Activated naive CD4-positive, alpha-beta T cell treated with anti-CD3 and anti-CD28 coated beads, Interleukin-2, amount 50 U/mL, for 72 hours (primary cell): Measurements from ENCODE around the gene TRMT44. TPM values are rescaled to one million over a fixed set of nuclear protein-coding genes. Genes with fewer than 3 reads are reported as not detected.
"Not testable (repeated sequence)": the region's sequence is repeated elsewhere in the genome, so short reads cannot be mapped to it uniquely, and the experiment has no call there.

Experiments used
- ATAC-seq, 2 donors: fragments of 150-1000 bp; cut with Tn5 transposase; 2 replicates each; pipeline ENCODE4 v1.10.0; 2021; ENCODE audit warnings: mild to moderate bottlenecking in 2 of 2, moderate library complexity in 2 of 2
- DNase-seq, 2 donors: peaks; one replicate each; pipeline ENCODE4 v3.0.0; 2021 to 2022; ENCODE audit warnings: low spot score in 2 of 2
- H3K27ac Mint-ChIP-seq, 2 donors: one replicate each; pipeline ENCODE4 v1.8.0; 2022; ENCODE audit warnings: mild to moderate bottlenecking in 2 of 2, mixed read lengths in 2 of 2
- H3K36me3 Mint-ChIP-seq, 2 donors: one replicate each; pipeline ENCODE4 v1.8.0; 2022; ENCODE audit warnings: mixed read lengths in 2 of 2
- H3K9me3 Mint-ChIP-seq, 2 donors: one replicate each; pipeline ENCODE4 v1.8.0; 2022; ENCODE audit warnings: mixed read lengths in 2 of 2
- total RNA-seq, 2 donors: library from RNA; stranded (reverse); gene quantifications; one replicate each; pipeline ENCODE4 v1.2.3, GENCODE V29; 2022

The TRMT44 gene
- total RNA-seq, 2 donors from 2014 or later: 19.9 to 24.8 TPM

- Mint-ChIP-seq H3K36me3 (peaks cover 0 to 5% of the 10 kb centered on the region in 2 donors), H3K27ac (peak overlapping the region in 1 of 2 donors; percentile 31), H3K9me3 (no peaks in the 10 kb centered on the region)
- ATAC-seq: no peak
- no peak for DNase-seq
Observed at GRCh38 chr4:8471211-8471875, 30.8 kb downstream of the TRMT44 start.

- no peaks in the 10 kb centered on the region for H3K9me3 Mint-ChIP-seq
- DNase-seq (no peak), ATAC-seq (no peak)
- H3K36me3 Mint-ChIP-seq: no peaks in the 10 kb centered on the region
- H3K27ac Mint-ChIP-seq: peak overlapping the region; percentile 31 to 56
Observed at GRCh38 chr4:8472158-8472688, 31.6 kb downstream of the TRMT44 start.

DNA sequence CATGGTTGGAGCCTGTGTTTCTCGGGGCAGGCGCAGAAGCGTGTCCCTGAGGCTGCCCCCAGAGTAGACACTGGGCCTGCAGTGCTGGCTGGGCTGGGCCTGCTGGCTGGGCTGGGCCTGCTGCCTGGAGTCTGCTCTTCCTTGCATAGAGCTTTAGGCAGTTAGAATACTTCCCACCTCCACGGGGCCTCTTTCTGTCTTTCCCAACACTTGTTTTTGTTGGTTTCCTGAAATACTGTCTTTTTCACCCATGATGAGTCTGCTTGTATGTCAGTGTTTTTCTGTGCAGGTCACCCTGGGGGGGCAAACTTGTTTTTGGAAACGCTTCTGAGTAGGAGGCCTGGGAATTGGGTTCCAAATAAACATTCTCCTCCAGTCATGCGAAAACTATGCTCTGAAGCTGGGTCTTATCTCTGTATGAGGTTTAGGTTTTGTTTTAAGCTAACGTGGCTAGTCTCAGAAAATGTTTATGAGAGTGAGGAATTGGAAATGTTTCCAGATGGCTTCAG is 32.2 kb downstream of the TRMT44 start:
- ATAC-seq: no peak
- Mint-ChIP-seq H3K9me3 (no peaks in the 10 kb centered on the region), H3K36me3 (no peaks in the 10 kb centered on the region), H3K27ac (no peak overlapping the region)
- DNase-seq: no peak

GRCh38 chr4:8473198-8473919 is 32.8 kb downstream of the TRMT44 start:
- no peaks in the 10 kb centered on the region for H3K9me3 Mint-ChIP-seq
- ATAC-seq: no peak
- H3K36me3 Mint-ChIP-seq: no peaks in the 10 kb centered on the region
- DNase-seq: no peak
- H3K27ac Mint-ChIP-seq: peak overlapping the region in 1 of 2 donors; percentile 29

GRCh38 chr4:8473920-8474590 is 33.5 kb downstream of the TRMT44 start:
- ATAC-seq (no peak), DNase-seq (no peak)
- Mint-ChIP-seq H3K27ac (no peak overlapping the region), H3K9me3 (no peaks in the 10 kb centered on the region), H3K36me3 (no peaks in the 10 kb centered on the region)

- no peaks in the 10 kb centered on the region for H3K9me3 Mint-ChIP-seq
- H3K36me3 Mint-ChIP-seq: no peaks in the 10 kb centered on the region
- no peak overlapping the region for H3K27ac Mint-ChIP-seq
- DNase-seq (no peak), ATAC-seq (no peak)
Observed at GRCh38 chr4:8474856-8475255, 34.3 kb downstream of the TRMT44 start.

- Mint-ChIP-seq H3K27ac (peak overlapping the region in 1 of 2 donors; percentile 55), H3K9me3 (no peaks in the 10 kb centered on the region), H3K36me3 (no peaks in the 10 kb centered on the region)
- DNase-seq (no peak), ATAC-seq (no peak)
Observed at GRCh38 chr4:8475751-8476575, 35.4 kb downstream of the TRMT44 start.

DNA sequence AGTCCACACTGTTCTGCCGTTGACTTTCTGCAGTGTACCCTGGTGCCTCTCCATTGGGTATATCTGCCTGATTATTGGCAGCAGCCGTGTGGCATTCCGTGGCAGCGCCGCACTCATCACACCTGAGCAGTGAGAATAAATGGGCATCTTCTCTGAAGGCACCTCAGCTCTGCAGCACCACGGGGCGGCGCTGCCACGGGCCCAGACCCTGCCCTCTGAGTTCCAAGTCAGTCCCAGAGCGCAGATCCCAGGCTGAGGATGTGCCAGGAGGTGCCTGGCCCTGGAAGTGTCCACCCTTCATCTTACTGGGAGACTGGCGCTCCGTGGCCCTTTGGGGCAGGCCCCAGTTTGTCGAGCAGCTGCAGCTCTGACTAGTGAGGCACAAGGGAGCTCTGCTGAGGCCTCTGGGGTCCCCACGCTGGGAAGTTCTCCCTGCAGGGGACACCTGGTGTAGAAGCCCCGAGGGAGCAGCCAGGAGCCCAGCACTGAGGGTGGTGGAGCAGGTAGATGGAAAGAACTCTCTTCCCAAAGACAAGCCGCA is 36.6 kb downstream of the TRMT44 start:
- Mint-ChIP-seq H3K36me3 (no peaks in the 10 kb centered on the region), H3K9me3 (no peaks in the 10 kb centered on the region), H3K27ac (no peak overlapping the region)
- ATAC-seq: no peak
- DNase-seq: no peak

DNA sequence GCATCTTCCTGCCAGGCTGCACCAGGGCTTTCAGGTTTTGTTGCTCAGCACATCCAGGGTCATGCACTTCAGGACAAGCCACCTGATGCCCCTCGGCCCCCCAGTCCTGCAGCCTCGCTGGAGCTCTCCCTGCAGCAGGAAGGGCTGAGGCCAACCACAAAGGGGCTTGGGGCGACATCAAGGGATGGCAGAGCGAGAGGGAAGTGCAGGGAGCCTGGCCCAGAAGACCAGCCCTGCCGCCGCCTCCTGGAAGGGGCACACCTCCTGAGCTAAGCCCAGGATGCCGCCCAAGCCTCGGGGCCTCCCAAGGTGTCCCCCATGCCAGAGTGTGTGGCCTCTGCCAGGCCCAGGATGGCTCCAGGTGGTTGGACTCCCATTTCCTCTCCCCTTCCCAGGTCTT is 37.1 kb downstream of the TRMT44 start:
- Mint-ChIP-seq H3K36me3 (no peaks in the 10 kb centered on the region), H3K9me3 (no peaks in the 10 kb centered on the region), H3K27ac (no peak overlapping the region)
- ATAC-seq: no peak
- no peak for DNase-seq

DNA sequence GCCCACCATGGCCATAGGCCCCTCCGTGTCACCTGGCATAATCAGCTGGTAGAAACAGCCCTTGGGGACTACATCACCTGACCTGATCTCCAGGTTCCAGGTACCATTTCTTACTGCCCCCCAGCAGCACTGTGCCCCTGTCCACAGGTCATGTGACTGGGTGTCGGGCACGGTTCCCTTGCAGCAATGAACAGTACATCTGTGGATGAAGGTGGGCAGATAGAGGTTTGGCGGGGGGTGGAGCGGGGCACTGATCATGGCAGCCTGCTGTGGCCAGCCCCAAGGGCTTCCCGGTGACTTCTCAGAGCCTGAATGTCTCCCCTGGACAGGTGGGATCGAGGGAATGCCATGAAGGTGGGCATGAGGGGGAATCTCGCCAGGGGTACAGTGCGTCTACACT is 37.8 kb downstream of the TRMT44 start:
- peak overlapping the region in 1 of 2 donors; percentile 44 for H3K27ac Mint-ChIP-seq
- no peak for ATAC-seq

DNA sequence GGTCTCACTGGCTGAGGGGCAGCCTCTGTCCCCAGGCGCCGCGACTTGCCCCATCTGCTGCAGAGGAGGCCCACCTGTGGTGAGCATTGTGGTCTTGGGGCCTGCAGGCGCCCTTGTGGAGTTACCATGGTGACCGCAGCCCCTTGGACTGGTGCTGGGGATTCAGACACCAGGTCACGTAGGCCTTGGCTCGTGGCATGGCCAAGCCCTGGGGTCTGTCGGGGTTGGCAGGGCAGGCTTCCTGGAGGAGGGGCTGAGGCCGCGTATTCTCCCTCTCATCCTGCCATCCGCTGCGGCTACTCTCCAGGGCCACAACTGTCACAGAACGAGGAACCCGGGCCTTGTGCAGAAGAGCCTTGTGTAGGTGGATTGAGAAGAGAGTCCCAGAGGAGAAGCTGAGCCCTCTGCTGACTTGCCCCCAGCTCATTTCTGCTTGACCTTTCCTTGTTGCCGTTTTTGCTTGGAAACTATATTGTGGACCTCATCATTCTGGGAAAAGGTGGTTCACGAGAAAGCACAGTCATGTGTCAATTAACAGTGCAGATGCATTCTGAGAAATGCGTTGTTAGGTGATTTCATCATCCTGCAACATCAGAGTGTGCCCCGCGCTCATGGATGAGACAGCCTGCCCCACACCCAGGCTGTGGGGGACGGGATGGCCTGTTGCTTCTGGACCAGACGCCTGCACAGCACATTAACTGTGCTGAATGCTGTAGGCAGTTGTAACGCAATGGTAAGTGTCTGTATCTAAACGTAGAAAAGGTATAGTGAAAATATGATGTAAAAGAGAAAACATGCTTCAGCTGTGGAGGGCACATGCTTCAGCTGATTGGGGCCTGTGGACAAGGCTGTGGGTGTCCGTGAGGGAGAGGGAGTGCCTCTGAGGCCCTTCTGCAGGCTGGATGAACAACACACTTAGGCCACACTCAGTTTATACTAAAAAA is 38.5 kb downstream of the TRMT44 start:
- no peaks in the 10 kb centered on the region for H3K36me3 Mint-ChIP-seq
- ATAC-seq: peak in 1 of 2 donors; percentile 9
- no peaks in the 10 kb centered on the region for H3K9me3 Mint-ChIP-seq
- no peak for DNase-seq
- no peak overlapping the region for H3K27ac Mint-ChIP-seq

More for the DNA sequence above, 37.8 kb downstream of the TRMT44 start:
- Mint-ChIP-seq H3K9me3 (no peaks in the 10 kb centered on the region), H3K36me3 (no peaks in the 10 kb centered on the region)
- DNase-seq: no peak

GRCh38 chr4:8480221-8480620 is 39.6 kb downstream of the TRMT44 start:
- DNase-seq (no peak), ATAC-seq (no peak)
- Mint-ChIP-seq H3K9me3 (no peaks in the 10 kb centered on the region), H3K27ac (no peak overlapping the region), H3K36me3 (no peaks in the 10 kb centered on the region)

DNA sequence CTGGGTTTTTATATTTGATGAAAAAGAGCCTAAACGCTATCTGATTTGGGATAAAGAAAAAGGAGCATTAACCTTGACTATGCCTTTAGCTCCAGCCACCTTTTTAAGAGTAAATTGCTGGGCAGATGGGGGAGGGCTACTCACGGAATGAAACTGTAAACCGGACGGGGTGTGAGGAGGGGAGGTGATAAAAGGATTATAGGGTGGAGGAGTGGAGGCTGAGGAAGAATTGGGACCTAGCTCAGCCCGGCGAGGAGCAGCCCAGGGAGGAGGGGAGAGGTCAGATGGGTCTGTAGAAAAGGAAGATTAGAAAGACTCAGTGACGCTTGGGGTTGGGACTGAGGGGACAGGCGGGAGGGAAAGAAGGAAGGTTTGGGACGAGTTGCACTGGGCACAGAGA is 46.1 kb downstream of the TRMT44 start:
- DNase-seq, H3K36me3 Mint-ChIP-seq, ATAC-seq, H3K9me3 Mint-ChIP-seq: not testable (repeated sequence)
- peak overlapping the region in 1 of 2 donors; percentile 12 for H3K27ac Mint-ChIP-seq

DNA sequence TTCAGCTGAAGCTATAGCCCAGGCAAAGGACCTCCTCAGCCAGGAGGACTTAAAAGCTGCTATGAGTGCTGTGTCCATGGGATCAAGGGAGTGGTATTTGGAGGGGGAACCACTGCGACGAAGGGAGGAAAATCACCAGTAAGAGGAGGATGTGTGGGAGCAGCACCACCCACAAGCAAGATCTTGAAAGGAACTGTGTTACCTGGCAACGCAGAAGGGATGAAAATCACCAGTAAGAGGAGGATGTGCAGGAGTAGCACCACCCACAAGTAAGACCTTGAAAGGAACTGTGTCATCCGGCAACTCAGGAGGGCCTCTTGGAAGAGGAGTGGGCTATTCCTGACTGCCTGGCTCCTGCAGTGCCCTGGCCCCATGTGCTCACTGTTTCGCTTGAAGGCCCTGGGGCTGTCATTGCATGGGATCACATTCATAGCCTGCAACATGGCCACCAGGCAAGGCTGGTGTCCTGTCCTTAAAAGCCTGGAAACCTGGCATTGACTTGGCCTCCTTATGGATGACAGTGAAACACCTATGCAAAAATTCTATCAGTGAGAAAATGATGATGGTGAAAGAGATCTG is 48.3 kb downstream of the TRMT44 start:
- Mint-ChIP-seq H3K36me3 (peaks cover 0 to 6% of the 10 kb centered on the region in 2 donors), H3K27ac (peak overlapping the region in 1 of 2 donors; percentile 7), H3K9me3 (no peaks in the 10 kb centered on the region)
- no peak for ATAC-seq
- no peak for DNase-seq

- not testable (repeated sequence) for DNase-seq, H3K9me3 Mint-ChIP-seq, H3K27ac Mint-ChIP-seq, H3K36me3 Mint-ChIP-seq, ATAC-seq
Observed at GRCh38 chr4:8491478-8491877, 50.9 kb downstream of the TRMT44 start.
